ENCODE results near the gene ALAS1. TPM values are rescaled to one million over a fixed set of nuclear protein-coding genes. Genes with fewer than 3 reads are reported as not detected.
A peak's percentile ranks its signal among the peaks of the same experiment; 100 is the strongest.

The ALAS1 gene
- total and polyA plus RNA-seq, 9 of the 15 experiments (the other 6 are each of a cell fraction or from before 2014, with no cell fraction given), result 21.4 to 49.5 (median 34.4) TPM

GRCh38 chr3:52210550-52211046 lies 12.6 kb downstream of the ALAS1 start:
- in situ Hi-C loops (cut with MboI), result no loop called here
- FAIRE-seq, result no peak
- TF ChIP-seq CREBBP (IDR thresholded peaks at IDR 0.05; ENCODE audit: low read depth, low read length) (no peak), JUN (IDR thresholded peaks at IDR 0.05; ENCODE audit: borderline replicate concordance, low read depth, low read length) (0 out of 2 replicates have a peak, but pooled peaks have one; percentile 22), JUN (CRISPR knock-in tag; IDR thresholded peaks at IDR 0.05; ENCODE audit: borderline replicate concordance) (no peak), HDAC3 (IDR thresholded peaks at IDR 0.05; ENCODE audit: borderline replicate concordance, partially characterized antibody) (no peak), ZNF699 (CRISPR knock-in tag; IDR thresholded peaks at IDR 0.05; ENCODE audit: insufficient replicate concordance) (no peak), FOXJ2 (tag; IDR thresholded peaks at IDR 0.05) (0 out of 2 replicates have a peak, but pooled peaks have one; percentile 18), KLF1 (tag; IDR thresholded peaks at IDR 0.05) (no peak), CTBP1 (IDR thresholded peaks at IDR 0.05; ENCODE audit: borderline replicate concordance) (0 out of 2 replicates have a peak, but pooled peaks have one; percentile 19), ATF4 (CRISPR knock-in tag; IDR thresholded peaks at IDR 0.05) (peak; percentile 68), SRF (CRISPR knock-in tag; IDR thresholded peaks at IDR 0.05) (peak in 1 of 2 experiments; percentile 89; a peak in 2 of 4 replicates), JUND (IDR thresholded peaks at IDR 0.05; ENCODE audit: borderline replicate concordance, low read depth, low read length) (peak; percentile 64; the same call in 1 of the 2 replicates), JUND (tag; IDR thresholded peaks at IDR 0.05; ENCODE audit: borderline replicate concordance, low read depth, low read length) (peak; percentile 55; the same call in 1 of the 3 replicates), ZNF384 (IDR thresholded peaks at IDR 0.05; ENCODE audit: low read depth, low read length) (peak; percentile 19; the same call in 1 of the 2 replicates), ZNF239 (CRISPR knock-in tag; IDR thresholded peaks at IDR 0.05) (no peak), CEBPB (tag; IDR thresholded peaks at IDR 0.05) (peak; percentile 97), TRIM24 (IDR thresholded peaks at IDR 0.05) (peak in 1 of 2 experiments; percentile 51; a peak in 1 of 4 replicates), IRF9 (tag; IDR thresholded peaks at IDR 0.05) (peak; percentile 79), GABPA (tag; conservative IDR thresholded peaks at IDR 0.05; ENCODE audit: low read depth) (no peak), POLR2G (IDR thresholded peaks at IDR 0.05; ENCODE audit: low read depth, low read length) (no peak)
- TF ChIP-seq, protein P1, sequence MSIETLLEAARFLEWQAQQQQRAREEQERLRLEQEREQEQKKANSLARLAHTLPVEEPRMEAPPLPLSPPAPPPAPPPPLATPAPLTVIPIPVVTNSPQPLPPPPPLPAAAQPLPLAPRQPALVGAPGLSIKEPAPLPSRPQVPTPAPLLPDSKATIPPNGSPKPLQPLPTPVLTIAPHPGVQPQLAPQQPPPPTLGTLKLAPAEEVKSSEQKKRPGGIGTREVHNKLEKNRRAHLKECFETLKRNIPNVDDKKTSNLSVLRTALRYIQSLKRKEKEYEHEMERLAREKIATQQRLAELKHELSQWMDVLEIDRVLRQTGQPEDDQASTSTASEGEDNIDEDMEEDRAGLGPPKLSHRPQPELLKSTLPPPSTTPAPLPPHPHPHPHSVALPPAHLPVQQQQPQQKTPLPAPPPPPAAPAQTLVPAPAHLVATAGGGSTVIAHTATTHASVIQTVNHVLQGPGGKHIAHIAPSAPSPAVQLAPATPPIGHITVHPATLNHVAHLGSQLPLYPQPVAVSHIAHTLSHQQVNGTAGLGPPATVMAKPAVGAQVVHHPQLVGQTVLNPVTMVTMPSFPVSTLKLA (conservative IDR thresholded peaks at IDR 0.05), result no peak

More at GRCh38 chr3:52210550-52211046, 12.6 kb downstream of the ALAS1 start:
- no peak overlapping the region for H2AFZ ChIP-seq (ENCODE audit: low read depth, low read length)
- ChIA-PET POLR2A (interaction anchor here (1.0 kb wide), 1 partner anchor 28 kb away, joined by 4 read pairs; the partner anchor contains the start of gene TWF2), CTCF (ENCODE audit: low intra/inter-chr PET ratio) (no interaction called here)
- H4K20me1 ChIP-seq (replicated peaks; ENCODE audit: control insufficient read depth, insufficient read depth, low read length), result no peaks in the 10 kb centered on the region
- BruUV-seq (replicated peaks), result no TSS peak
- H3K27me3 ChIP-seq (ENCODE audit: control insufficient read depth in 2 of 2, insufficient read depth in 2 of 2, low read length in 2 of 2), result no peaks in the 10 kb centered on the region
- no peaks in the 10 kb centered on the region; a peak in 1 of 5 replicates for H3K4me1 ChIP-seq (replicated peaks in 1 of 2; ENCODE audit: control insufficient read depth in 2 of 2, insufficient read depth in 2 of 2, low read length in 2 of 2)
- WGBS (ENCODE audit: insufficient coverage, low coverage, missing lambda C conversion rate), result 68% methylated on average over 5 of the region's 6 CpGs
- H3K27ac ChIP-seq (ENCODE audit: extremely low read depth, low read depth, low read length), result no peak overlapping the region
- no peaks in the 10 kb centered on the region for H3K9me1 ChIP-seq (ENCODE audit: control insufficient read depth, insufficient read depth, low read length)
- DNase-seq (ENCODE audit: extremely low read depth in 1 of 4, low spot score in 3 of 4) (no peak), ATAC-seq (peak; percentile 54; the same call in 2 of the 3 replicates)
- H3K36me3 ChIP-seq (ENCODE audit: control insufficient read depth, insufficient read depth, low read length), result peaks cover 90% of the 10 kb centered on the region
- H3K79me2 ChIP-seq (ENCODE audit: control insufficient read depth, insufficient read depth, low read length), result no peaks in the 10 kb centered on the region
- H3K9me3 ChIP-seq (replicated peaks; ENCODE audit: control insufficient read depth, insufficient read depth, low read depth, low read length), result no peaks in the 10 kb centered on the region
- H3K4me3 ChIP-seq, result no peak overlapping the region
- no peak overlapping the region for H3K9ac ChIP-seq (ENCODE audit: insufficient read depth in 1 of 2, low read depth in 2 of 2, low read length in 2 of 2)
- intact Hi-C loops (cut with micrococcal nuclease), result no loop called here
- no peak overlapping the region for H3K4me2 ChIP-seq (ENCODE audit: insufficient read depth, low read length)

All from K562 (cell line).